Transverse colon (tissue), 4 donors: Measurements from ENCODE around the gene FRY. TPM values are rescaled to one million over a fixed set of nuclear protein-coding genes. Genes with fewer than 3 reads are reported as not detected.

Experiments
- DNase-seq: peaks from one replicate; pipeline ENCODE4 v3.0.0-alpha.2; 2019
- H3K27ac ChIP-seq, 4 donors: fragments of 200-600 bp; sonication (generic); 2 replicates each; pipeline ENCODE4 v1.5.1; 2016 to 2018; ENCODE audit warnings: inconsistent platforms in 4 of 4
- H3K27me3 ChIP-seq: fragments of 200-600 bp; sonication (generic); 2 replicates; pipeline ENCODE4 v1.5.1; 2017; ENCODE audit warnings: inconsistent platforms
- H3K36me3 ChIP-seq, 4 donors: fragments of 200-600 bp; sonication (generic); 2 replicates each; pipeline ENCODE4 v1.5.1; 2017 to 2019; ENCODE audit warnings: inconsistent platforms in 4 of 4
- H3K4me1 ChIP-seq, 4 donors: fragments of 200-600 bp; sonication (generic); 2 replicates each; pipeline ENCODE4 v1.5.1; 2017 to 2020; ENCODE audit warnings: inconsistent platforms in 4 of 4
- H3K4me3 ChIP-seq, 4 donors: fragments of 200-600 bp; sonication (generic); 1 replicate in 1 of 4; 2 replicates in 3 of 4; pipeline versions ENCODE4 v1.5.1 to v1.6.1; 2017 to 2019; ENCODE audit warnings: inconsistent platforms in 4 of 4
- H3K9me3 ChIP-seq, 2 donors: fragments of 200-600 bp; sonication (generic); 2 replicates each; pipeline ENCODE4 v1.5.1; 2017 to 2019; ENCODE audit warnings: inconsistent platforms in 2 of 2
- EP300 ChIP-seq: sonication (generic); formaldehyde crosslinking; IDR thresholded peaks from one replicate; pipeline ENCODE4 v1.6.1; 2017; ENCODE audit warnings: antibody characterized with exemption, low read depth
- POLR2A ChIP-seq: fragments of 450-650 bp; IDR thresholded peaks from one replicate; pipeline ENCODE4 v1.6.1; 2016; ENCODE audit warnings: antibody characterized with exemption, mild to moderate bottlenecking, moderate library complexity
- POLR2AphosphoS5 ChIP-seq, 3 donors: sonication (generic); formaldehyde crosslinking; IDR thresholded peaks; one replicate each; pipeline ENCODE4 v1.6.1; 2016; ENCODE audit warnings: antibody characterized with exemption in 3 of 3
- WGBS, 2 donors: methylation state at CpG; one replicate each; pipeline ENCODE4 v1.1.5; 2018; ENCODE audit warnings: low coverage in 1 of 2; 5-methylcytosine and 5-hydroxymethylcytosine counted together
- in situ Hi-C, 4 donors: fragments of 200-750 bp; cut with MboI; loops; one replicate each; pipeline versions ENCODE4 v1.15.0 to v1.15.1; 2017; ENCODE audit warnings: low sequenced_read_pairs in 3 of 4, low pct_ligation_motif_present in 1 of 4, low pct_unique_long_range_greater_than_20kb in 1 of 4
- intact Hi-C: fragments of 100-400 bp; cut with DNase I; formaldehyde crosslinking; loops from one replicate; pipeline ENCODE4 v1.15.1; 2023; ENCODE audit warnings: low total_unique reads
- total RNA-seq, 4 donors: library from RNA; depleted of rRNA; stranded (reverse); fragments of >200 nt; gene quantifications; one replicate each; pipeline ENCODE4 v1.1.0, GENCODE V29; 2016
- TF ChIP-seq, protein P1 (sequence below), 5 experiments: fragments of 200-600 bp in 3 of 5; fragments of 450-650 bp in 2 of 5; sonication (generic) in 3 of 5; IDR thresholded peaks; 1 replicate in 2 of 5; 2 replicates in 3 of 5; pipeline ENCODE4 v1.5.1; 2016 to 2017; ENCODE audit warnings: antibody characterized with exemption in 5 of 5, inconsistent platforms in 3 of 5, mild to moderate bottlenecking in 2 of 5, moderate library complexity in 1 of 5

FRY gene
- total RNA-seq, 4 donors from 2014 or later = 6.7 to 42.6 (median 12.4) TPM

DNA sequence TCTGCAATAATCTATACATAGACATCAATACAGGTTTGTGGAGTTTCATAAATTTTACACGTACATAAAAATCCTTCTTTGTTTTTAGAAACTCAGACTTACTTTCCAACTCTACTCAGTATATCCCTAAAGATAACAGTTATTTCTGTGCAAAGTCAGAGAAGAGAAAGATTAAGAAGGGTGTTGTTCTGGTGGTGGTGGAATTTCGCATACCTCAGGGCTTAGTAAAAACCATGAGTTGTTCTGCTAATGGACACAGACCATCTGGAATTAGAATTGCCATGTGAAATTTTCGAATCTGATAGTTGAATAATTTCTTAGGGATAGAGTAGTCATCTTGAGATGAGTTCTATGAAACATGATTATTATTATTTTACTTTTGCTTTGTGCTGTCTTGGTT lies 180.8 kb downstream of the FRY start:
- intact Hi-C loops = no loop called here
- peaks cover 0 to 6% (median 1%) of the 10 kb centered on the region in 4 donors for H3K4me1 ChIP-seq
- H3K4me3 ChIP-seq = no peak overlapping the region
- no peaks in the 10 kb centered on the region for H3K36me3 ChIP-seq
- peak overlapping the region in 3 of 4 donors; percentile 54 to 73 (median 65) for H3K27ac ChIP-seq
- 66 to 68% methylated on average over 3 of the region's 3 CpGs for WGBS, 2 donors
- no peaks in the 10 kb centered on the region for H3K9me3 ChIP-seq
- in situ Hi-C loops = no loop called here
- H3K27me3 ChIP-seq = no peaks in the 10 kb centered on the region
- no peak for DNase-seq
- TF ChIP-seq POLR2A = no peak
- no peak for TF ChIP-seq POLR2AphosphoS5 (IDR thresholded peaks at IDR 0.05)
- TF ChIP-seq EP300 = no peak
- TF ChIP-seq, protein P1, sequence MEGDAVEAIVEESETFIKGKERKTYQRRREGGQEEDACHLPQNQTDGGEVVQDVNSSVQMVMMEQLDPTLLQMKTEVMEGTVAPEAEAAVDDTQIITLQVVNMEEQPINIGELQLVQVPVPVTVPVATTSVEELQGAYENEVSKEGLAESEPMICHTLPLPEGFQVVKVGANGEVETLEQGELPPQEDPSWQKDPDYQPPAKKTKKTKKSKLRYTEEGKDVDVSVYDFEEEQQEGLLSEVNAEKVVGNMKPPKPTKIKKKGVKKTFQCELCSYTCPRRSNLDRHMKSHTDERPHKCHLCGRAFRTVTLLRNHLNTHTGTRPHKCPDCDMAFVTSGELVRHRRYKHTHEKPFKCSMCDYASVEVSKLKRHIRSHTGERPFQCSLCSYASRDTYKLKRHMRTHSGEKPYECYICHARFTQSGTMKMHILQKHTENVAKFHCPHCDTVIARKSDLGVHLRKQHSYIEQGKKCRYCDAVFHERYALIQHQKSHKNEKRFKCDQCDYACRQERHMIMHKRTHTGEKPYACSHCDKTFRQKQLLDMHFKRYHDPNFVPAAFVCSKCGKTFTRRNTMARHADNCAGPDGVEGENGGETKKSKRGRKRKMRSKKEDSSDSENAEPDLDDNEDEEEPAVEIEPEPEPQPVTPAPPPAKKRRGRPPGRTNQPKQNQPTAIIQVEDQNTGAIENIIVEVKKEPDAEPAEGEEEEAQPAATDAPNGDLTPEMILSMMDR (IDR thresholded peaks at IDR 0.05) = no peak

DNA sequence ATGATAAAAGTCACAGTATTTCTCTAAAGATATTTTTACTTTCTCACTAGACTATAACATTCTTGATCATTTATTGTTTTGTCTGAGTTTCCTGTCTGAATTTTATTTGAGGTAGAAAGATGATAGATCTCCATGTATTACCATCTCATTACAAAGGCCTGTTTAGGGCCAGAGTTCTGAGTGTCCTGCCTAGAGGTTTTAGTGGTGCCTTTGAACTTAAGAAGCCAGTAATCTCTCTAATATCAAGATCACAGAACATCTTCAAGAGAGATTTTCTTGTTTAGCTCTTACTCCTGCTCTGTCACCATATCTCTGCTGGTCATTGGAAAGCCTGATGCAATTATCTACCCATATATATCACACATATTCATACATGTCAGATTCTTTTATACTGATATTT lies 182.1 kb downstream of the FRY start:
- Histone ChIP-seq H3K27ac (no peak overlapping the region), H3K4me1 (peaks cover 0 to 6% (median 1%) of the 10 kb centered on the region in 4 donors), H3K27me3 (no peaks in the 10 kb centered on the region), H3K9me3 (no peaks in the 10 kb centered on the region), H3K36me3 (no peaks in the 10 kb centered on the region), H3K4me3 (no peak overlapping the region)
- in situ Hi-C loops (no loop called here), intact Hi-C loops (no loop called here)
- TF ChIP-seq, protein P1 (IDR thresholded peaks at IDR 0.05) = no peak
- TF ChIP-seq POLR2A = no peak
- no peak for TF ChIP-seq POLR2AphosphoS5 (IDR thresholded peaks at IDR 0.05)
- TF ChIP-seq EP300 = no peak
- no peak for DNase-seq

DNA sequence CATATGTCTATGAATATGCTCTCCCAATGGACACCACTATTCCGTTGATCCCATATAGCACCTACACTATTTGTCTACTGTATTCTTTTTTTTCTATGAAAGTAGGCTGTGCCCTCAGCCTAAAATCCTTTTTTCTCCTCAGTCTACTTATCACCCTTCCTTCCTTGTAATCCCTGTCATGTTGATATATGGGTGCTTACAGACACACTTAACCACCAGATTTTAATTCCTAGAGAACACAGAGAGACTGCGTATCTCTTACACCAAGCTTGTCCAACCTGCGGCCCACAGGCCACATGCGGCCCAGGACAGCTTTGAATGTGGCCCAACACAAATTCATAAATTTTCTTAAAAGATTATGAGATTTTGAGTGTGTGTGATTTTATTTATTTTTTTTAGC lies 182.5 kb downstream of the FRY start:
- peaks cover 0 to 6% (median 1%) of the 10 kb centered on the region in 4 donors for H3K4me1 ChIP-seq
- WGBS, 2 donors = 93 to 94% methylated on average over 4 of the region's 4 CpGs
- no peaks in the 10 kb centered on the region for H3K27me3 ChIP-seq
- H3K36me3 ChIP-seq = no peaks in the 10 kb centered on the region
- intact Hi-C loops = no loop called here
- H3K9me3 ChIP-seq = no peaks in the 10 kb centered on the region
- no peak overlapping the region for H3K27ac ChIP-seq
- TF ChIP-seq EP300 (no peak), POLR2A (no peak), POLR2AphosphoS5 (IDR thresholded peaks at IDR 0.05) (no peak)
- TF ChIP-seq, protein P1 (IDR thresholded peaks at IDR 0.05) = no peak
- H3K4me3 ChIP-seq = no peak overlapping the region
- DNase-seq = no peak
- in situ Hi-C loops = no loop called here

DNA sequence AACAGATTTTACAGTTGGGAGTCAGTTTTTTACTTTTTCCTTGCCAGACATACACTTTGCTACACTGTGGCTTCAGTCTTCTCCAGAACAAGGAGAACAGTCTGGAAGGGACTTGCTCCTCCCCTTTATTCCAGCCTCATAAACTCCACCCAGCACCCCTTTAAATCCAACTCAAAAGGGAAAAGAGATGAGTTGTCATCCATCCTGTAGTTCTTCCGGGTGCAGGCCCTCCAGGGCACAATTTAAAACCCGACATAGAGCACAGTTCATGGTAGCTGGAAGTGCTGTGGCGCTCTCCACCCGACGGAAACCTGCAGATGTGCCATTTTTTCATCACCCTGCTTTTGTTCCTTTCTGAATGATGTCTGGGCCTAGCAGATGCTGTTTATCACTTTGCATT lies 184.7 kb downstream of the FRY start:
- H3K27me3 ChIP-seq = no peaks in the 10 kb centered on the region
- intact Hi-C loops (no loop called here), in situ Hi-C loops (no loop called here)
- H3K9me3 ChIP-seq = no peaks in the 10 kb centered on the region
- 87 to 90% methylated on average over 3 to 5 of the region's 5 CpGs for WGBS, 2 donors
- no peak overlapping the region for H3K4me3 ChIP-seq
- H3K4me1 ChIP-seq = peaks cover 0 to 3% (median 1%) of the 10 kb centered on the region in 4 donors
- DNase-seq = no peak
- no peaks in the 10 kb centered on the region for H3K36me3 ChIP-seq
- TF ChIP-seq EP300 (no peak), POLR2AphosphoS5 (IDR thresholded peaks at IDR 0.05) (no peak), POLR2A (no peak)
- TF ChIP-seq, protein P1 (IDR thresholded peaks at IDR 0.05) = no peak
- H3K27ac ChIP-seq = no peak overlapping the region
